ENCODE measurements around the gene FSTL5.

DNA sequence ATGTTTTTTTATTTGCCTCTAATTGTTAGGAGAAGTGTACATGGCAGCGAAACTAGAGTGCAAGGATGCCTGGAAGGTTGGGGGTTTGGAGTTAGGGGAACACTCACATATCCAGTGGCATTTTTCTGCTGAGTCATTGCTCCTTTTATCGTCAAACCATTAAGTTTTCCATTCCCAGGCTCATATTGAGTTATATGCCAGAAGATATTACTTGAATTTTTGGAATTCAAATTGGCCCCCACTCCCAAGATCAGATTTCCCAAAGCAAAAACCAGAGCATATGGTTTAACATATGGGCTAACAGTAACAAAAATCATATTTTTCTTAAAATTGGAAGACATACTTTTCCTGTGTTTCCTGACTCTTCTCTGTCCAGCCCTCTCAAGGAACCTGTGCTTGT lies 152.7 kb downstream of the FSTL5 start:
- TF ChIP-seq, protein P1, sequence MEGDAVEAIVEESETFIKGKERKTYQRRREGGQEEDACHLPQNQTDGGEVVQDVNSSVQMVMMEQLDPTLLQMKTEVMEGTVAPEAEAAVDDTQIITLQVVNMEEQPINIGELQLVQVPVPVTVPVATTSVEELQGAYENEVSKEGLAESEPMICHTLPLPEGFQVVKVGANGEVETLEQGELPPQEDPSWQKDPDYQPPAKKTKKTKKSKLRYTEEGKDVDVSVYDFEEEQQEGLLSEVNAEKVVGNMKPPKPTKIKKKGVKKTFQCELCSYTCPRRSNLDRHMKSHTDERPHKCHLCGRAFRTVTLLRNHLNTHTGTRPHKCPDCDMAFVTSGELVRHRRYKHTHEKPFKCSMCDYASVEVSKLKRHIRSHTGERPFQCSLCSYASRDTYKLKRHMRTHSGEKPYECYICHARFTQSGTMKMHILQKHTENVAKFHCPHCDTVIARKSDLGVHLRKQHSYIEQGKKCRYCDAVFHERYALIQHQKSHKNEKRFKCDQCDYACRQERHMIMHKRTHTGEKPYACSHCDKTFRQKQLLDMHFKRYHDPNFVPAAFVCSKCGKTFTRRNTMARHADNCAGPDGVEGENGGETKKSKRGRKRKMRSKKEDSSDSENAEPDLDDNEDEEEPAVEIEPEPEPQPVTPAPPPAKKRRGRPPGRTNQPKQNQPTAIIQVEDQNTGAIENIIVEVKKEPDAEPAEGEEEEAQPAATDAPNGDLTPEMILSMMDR (conservative IDR thresholded peaks at IDR 0.05; ENCODE audit: low read depth in 2 of 2) = no peak
- no peak for TF ChIP-seq POLR2AphosphoS5 (IDR thresholded peaks at IDR 0.05; ENCODE audit: low read depth)
- no peak for TF ChIP-seq EZH2 (IDR thresholded peaks at IDR 0.05; ENCODE audit: low read depth, unreplicated experiment)
- TF ChIP-seq ETS1 (IDR thresholded peaks at IDR 0.05) = no peak
- TF ChIP-seq EZH2phosphoT487 (IDR thresholded peaks at IDR 0.05; ENCODE audit: unreplicated experiment) = no peak
- TF ChIP-seq, protein P2, sequence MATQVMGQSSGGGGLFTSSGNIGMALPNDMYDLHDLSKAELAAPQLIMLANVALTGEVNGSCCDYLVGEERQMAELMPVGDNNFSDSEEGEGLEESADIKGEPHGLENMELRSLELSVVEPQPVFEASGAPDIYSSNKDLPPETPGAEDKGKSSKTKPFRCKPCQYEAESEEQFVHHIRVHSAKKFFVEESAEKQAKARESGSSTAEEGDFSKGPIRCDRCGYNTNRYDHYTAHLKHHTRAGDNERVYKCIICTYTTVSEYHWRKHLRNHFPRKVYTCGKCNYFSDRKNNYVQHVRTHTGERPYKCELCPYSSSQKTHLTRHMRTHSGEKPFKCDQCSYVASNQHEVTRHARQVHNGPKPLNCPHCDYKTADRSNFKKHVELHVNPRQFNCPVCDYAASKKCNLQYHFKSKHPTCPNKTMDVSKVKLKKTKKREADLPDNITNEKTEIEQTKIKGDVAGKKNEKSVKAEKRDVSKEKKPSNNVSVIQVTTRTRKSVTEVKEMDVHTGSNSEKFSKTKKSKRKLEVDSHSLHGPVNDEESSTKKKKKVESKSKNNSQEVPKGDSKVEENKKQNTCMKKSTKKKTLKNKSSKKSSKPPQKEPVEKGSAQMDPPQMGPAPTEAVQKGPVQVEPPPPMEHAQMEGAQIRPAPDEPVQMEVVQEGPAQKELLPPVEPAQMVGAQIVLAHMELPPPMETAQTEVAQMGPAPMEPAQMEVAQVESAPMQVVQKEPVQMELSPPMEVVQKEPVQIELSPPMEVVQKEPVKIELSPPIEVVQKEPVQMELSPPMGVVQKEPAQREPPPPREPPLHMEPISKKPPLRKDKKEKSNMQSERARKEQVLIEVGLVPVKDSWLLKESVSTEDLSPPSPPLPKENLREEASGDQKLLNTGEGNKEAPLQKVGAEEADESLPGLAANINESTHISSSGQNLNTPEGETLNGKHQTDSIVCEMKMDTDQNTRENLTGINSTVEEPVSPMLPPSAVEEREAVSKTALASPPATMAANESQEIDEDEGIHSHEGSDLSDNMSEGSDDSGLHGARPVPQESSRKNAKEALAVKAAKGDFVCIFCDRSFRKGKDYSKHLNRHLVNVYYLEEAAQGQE (IDR thresholded peaks at IDR 0.05; ENCODE audit: unreplicated experiment) = no peak
- no peak for TF ChIP-seq ZNF114 (CRISPR knock-in tag; IDR thresholded peaks at IDR 0.05)
- no peak for TF ChIP-seq JUNB (IDR thresholded peaks at IDR 0.05; ENCODE audit: unreplicated experiment)
- no peak for TF ChIP-seq NANOG (IDR thresholded peaks at IDR 0.05; ENCODE audit: borderline replicate concordance)
- TF ChIP-seq CREB1 (CRISPR knock-in tag; IDR thresholded peaks at IDR 0.05; ENCODE audit: low read depth) = no peak
- no peak for TF ChIP-seq ZNF331 (CRISPR knock-in tag; IDR thresholded peaks at IDR 0.05; ENCODE audit: low read depth)
